NB4 (cell line): Measurements from ENCODE around the gene CSTA.

ENCODE experiments used
- CTCF ChIP-seq: IDR thresholded peaks from one replicate; pipeline ENCODE4 v1.5.1; 2012; ENCODE audit warnings: low read depth, low read length
- MAX ChIP-seq: IDR thresholded peaks from 2 replicates; pipeline ENCODE4 v1.6.1; 2011; ENCODE audit warnings: low read depth, low read length
- POLR2A ChIP-seq: IDR thresholded peaks from 2 replicates; pipeline ENCODE4 v1.6.1; 2011; ENCODE audit warnings: mild to moderate bottlenecking; ENCODE audit not compliant: insufficient read length; ENCODE audit errors: extremely low read depth

GRCh38 chr3:122281891-122282290, 43.2 kb upstream of the CSTA start:
- no peak for TF ChIP-seq POLR2A
- TF ChIP-seq CTCF = no peak
- no peak for TF ChIP-seq MAX
